NCI-H2227 (cell line): Measurements from ENCODE around the gene CBFA2T3.
"Not testable (repeated sequence)": the region's sequence is repeated elsewhere in the genome, so short reads cannot be mapped to it uniquely, and the experiment has no call there.

Experiments
- DNase-seq: peaks from one replicate; lab custom pipeline; 2025; ENCODE audit not compliant: unreplicated experiment; lab: John Stamatoyannopoulos, UW

Gene CBFA2T3

DNA sequence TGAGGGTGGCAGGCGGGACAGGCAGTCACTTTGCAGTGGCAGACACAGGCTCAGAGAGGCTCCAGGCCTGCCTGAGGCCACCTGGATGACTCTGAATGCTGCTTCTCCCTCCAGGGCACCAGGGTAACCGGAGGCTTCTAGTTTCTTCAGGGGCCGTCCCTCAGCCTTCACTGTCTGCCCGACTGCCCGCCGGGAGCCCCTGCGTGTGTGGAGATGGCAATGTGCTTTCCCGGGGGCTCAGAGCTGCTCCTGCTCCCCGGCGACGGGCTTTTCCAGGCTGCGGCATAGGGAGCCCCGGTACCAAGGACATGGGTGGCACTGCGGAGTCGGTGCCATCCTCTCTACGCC lies 51.5 kb downstream of the CBFA2T3 start:
- DNase-seq, result no peak

DNA sequence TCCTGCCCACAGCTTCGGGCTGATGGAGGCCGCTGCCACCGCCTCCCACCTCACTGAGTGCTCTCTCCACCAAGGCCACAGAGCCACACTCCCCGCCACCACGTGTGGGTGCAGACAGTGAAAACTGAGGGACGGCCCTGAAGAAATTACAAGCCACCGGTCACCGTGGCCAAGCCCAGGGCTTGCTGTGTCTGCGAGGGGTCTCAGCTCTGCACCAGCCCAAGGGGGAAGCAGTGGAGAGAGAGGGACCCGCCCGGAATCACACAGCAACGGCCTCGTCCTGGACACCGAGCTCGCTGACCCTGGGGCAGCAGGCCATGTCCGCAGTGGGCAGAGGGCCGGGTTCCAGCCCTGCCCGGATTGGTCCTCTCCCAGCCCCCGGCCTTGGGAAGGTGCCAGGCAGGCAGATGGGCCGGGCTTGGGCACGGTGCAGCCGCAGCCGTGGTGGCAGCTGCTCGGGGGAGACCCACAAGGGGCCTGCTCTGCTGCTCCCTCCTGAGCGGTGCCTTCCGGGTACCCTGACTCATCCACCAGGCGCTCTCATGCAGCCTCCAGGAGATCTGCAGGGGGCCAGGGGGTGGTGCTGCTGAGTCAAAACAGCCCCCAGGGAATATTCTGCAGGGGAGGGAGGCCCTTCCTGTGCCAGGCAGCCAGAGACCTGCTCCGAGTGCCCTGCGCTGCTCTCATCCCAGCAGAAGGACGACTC lies 52.0 kb downstream of the CBFA2T3 start:
- peak; percentile 30 for DNase-seq

DNA sequence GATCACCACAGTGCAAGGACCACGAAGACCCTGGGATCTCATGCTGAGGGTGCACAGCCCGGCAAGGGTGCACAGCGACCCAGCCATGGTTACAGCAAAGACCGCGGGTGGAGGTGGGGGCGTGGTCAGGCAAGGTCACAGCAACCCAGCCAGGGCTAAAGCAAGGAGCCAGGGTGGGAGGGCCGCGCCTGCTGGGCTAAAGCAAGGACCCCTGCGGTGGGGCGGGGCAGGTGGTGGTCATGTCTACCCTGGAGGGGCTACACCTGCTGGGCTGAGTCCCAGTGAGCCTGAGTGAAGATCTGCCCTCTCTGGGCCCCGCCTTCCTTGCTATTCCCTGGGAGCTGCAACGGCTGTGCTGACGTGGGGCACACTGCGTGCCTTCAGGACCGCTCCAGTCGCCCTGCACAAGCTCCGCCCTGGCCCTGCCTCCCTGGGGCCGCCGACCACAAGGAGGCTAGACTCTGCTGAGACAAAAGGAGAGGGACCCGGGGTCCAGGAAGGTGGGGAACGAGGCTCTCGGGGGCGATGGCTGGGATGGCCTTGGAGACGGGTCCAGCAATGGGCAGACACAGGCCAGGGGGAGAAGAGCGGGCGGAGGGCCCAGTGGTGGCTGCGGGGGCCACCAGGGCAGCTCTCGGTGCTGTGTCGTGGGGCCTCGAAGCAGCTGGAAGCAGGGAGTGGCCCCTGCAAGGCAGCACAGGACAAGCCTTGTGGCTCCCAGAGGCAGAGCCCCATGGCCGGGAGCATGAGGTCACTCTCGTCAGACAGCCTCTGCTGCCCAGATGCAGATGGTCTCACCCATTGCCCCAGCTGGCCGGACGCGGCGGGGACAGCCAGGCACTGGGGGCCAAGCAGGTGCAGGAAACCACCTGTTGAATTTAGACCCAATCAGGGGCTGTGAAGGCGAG lies 52.8 kb downstream of the CBFA2T3 start:
- DNase-seq, result no peak

DNA sequence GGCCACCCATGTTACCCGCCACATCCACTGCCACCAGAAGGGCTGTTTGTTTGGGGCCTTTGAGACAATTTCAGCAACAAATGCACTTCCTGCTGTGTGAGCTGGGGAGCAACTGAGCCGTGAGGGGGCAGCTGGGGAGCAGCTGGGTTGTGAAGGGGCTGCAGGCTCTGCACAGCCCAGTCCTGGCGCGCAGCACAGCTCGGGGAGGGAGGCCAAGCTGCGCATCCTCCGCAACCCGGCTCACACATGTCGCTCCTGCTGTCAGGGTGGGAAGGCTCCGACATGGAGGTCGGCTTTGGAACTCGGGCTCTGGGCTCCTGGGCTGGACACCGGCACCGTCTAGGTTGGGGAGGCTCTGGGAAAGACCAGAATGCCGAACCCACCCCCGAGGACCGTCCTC lies 53.6 kb downstream of the CBFA2T3 start:
- no peak for DNase-seq

DNA sequence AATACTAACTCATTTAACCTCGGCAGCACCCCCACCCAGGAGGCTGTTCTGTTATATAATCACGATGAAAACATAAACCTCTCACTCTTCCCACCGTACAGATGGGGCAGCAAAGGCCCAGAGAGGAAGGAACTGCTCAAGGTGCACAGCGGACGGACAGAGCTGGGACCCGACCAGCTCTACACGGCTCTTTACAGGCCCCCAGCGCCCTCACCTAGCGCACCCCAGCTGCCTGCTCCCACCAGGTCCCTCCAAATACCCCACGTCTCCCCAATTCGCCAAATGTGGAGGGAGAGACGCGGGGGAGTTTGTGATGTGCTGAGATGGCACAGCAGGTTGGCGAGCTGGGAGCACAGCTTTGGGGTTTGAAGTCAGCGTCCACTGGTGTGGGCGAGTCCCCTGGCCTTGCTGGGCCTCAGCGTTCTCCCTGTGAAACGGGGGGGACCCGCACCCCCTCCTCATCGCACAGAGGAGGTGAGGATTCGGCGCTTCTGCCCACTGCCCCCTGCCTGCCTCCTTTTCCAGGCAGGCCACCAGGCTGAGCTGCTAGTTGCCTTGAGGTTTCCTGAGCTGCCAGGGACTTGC lies 54.1 kb downstream of the CBFA2T3 start:
- DNase-seq, result no peak

DNA sequence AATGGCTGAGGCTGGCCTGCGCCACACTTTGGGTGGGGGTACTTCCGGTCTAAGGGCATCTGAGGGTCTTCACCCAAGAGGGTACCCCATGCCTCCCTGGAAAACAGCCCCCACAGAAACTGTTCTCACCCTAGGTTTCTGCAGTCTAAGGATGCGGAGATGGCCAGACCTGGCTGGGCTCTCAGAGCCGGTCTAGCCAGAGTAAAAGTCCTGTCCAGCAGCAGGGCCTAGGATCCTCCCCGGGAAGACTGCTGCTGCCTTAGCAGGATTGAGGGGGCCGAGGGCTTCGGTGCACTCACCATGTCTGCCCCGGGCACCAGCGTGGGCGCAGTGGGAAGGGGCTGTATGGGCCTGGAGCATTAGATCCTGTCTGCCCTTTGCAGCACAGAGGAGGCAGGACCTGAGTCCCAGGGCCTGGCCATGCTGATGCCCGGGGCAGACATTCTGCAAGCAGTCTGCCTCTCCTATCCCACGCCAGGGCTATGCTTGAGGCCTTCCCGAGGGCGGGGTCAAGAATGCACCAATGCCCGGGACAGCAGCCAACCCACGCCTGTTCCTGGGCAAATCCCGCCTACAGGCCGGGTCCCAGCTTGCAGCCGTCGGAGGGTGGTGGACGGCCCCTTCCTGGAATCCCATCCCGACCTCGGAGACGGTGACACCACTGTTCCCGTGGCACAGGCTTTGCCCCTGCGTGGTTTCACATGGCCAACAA lies 54.7 kb downstream of the CBFA2T3 start:
- DNase-seq, result no peak

DNA sequence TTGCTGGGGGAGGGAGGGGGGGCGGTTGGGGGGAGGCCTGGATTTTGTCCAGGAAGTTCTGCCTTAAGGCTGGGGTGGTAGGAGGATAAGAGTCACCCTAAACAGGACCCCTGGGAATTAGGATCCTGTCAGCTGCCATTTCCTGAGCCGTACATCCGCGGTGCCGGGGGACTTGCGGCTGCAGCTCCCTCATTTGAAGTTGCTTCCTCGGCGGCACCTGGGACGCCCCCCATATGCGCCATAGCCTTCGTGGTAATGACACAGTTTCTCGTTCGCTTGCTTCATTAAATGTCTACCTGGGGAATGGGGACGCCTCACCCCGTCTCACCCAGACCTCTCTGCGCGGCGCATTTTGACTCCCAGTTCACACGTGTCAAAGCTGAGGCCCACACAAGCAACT lies 55.4 kb downstream of the CBFA2T3 start:
- no peak for DNase-seq

DNA sequence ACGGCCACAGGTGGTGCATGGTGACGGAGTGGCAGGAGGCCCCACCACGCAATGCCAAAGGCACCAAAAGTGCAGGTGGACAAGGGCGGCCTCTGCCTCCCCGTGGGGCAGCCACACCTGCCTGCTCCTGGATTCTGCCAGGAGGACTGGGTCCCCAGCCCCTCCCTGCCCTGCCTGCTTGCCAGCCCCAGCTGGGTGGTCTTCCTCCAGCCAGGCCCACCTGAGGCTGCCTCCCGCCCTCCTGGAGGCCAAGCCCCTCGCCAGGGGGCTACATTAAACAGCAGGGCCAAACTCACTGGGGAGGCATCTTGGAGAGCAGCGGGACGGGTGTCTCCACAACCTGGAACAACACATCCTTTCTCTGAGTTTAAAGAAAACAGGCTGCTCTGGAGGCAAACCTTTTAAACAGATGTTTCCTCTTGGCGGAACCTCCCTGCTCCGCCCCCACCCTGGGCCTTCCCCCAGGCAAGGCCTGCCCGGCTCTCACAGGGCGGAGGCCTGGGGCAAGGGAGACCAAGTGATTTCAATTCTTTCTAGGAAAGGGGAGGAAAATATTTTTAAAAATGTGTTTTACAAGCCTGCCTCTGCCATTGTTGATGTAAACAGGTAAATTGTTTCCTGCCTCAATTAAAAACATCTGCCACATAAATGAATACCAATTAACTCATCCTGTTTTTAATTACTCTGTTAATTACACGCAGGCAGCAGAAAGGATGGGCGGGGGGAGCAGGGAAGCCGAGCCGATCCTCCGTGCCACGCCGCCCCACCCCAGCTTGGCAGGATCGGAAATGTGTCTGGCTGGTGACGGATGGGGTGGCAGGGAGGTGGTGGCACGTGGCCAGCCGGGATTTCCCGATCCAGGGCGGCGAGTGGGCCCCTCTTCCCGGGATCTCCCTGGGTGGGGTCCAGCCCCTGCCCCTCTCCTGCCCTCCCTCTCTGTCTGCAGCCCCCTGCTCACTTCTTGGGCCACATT lies 56.1 kb downstream of the CBFA2T3 start:
- no peak for DNase-seq

DNA sequence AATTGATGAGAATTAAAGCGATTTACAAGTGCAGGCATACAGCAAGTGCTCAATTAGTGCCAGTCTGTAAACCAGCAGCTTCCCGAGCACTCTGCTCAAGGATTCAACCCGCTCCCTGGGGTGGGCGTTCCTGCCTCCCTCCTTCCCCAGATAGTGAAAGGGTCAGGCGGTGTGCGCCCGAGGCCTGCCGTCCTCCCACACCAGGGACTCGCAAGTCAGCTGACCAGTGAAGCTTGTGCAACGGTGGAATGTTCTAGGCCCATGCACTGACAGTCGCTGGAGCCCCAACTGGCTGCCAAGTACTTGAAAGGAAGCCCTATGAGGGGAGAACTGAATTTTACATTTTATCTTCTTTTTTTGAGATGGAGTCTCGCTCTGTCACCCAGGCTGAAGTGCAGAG lies 57.1 kb downstream of the CBFA2T3 start:
- no peak for DNase-seq

DNA sequence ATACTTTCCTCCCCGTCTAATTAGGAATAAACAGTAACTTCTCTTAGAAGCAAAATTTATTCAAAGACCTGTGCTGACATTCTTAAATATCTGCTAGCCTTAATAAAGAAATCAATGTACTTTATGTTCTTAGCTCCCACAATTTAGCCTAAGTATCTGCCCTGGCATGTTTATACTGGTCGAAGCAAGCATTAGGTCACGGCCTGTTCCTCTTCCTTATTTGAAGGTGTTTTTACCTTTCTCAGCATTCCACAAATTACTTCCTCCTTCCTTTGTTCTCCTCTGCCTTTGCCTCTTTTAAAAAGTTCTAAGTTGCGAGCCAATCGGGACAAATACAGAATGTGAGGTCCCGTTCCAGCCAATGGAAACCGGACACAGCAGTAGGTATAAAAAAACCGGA lies 58.1 kb downstream of the CBFA2T3 start:
- not testable (repeated sequence) for DNase-seq

DNA sequence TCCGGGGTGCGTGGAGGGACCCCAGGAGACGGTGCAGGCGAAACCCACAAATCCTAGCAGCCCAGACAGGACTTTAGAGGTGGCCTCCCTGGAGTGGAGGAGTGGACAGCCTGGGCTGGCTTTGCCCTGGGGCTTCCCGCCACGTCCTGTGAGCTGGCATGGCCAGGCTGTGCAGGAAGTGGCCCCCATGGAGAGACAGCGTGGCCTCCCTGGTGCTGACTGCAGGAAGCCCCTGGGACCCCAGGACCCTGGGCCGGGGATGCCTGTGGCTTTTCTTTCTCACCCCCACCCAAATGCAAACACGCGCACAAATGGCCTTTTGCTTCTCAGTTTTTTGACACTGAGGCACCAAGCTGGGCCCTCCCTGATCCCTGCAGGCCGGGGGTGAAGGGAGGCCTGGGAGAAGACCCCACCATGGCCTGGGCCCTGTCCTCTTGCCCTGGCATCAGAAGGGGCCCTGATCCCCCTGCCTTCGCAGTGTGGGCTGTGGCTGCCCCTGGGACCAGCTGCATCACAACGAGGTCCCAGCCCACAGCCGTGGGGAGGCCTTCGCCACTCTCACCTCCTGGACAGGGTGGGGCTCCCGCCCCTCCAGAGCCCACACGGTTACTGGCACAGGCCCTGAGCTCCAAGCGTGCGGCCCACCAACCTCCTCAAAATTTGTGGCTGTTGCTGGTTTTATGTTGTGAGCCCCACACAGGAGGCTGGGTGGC lies 58.9 kb downstream of the CBFA2T3 start:
- DNase-seq, result no peak

DNA sequence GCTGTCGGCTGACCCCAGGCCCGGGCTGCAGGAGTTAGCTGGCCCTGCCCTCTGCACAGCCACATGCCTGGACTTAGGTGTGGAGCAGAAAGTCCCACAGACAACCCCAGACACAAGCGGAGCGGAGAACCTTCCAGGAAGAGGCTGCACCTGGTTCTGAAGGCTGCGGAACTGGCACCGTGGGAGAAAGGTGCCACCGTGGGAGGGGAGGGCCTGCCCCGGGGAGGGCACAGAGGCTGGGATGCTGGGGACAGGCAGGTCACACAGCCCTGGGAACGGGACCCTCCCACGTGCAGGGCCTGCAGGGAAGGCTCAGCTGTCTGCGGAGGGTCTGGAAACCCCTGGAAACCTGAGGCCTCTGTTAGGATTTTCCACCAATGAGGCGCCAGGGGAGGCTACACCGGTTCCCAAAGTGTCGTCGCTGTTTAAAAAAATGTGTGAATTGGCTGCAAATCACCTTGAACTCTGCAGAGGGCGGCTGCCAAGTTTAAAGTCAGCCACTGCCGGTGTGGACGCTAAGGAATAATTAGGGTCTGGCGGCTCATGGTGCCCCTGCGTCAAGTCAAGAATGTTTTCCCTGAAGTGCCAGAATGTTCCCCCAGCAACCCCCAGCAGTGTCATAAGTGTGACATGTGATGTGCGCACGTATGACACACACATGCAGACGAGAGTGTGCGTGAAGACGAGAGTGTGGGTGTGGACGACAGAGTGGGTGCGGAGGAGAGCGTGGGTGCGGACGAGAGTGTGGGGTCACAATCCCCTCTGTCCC lies 59.7 kb downstream of the CBFA2T3 start:
- no peak for DNase-seq

DNA sequence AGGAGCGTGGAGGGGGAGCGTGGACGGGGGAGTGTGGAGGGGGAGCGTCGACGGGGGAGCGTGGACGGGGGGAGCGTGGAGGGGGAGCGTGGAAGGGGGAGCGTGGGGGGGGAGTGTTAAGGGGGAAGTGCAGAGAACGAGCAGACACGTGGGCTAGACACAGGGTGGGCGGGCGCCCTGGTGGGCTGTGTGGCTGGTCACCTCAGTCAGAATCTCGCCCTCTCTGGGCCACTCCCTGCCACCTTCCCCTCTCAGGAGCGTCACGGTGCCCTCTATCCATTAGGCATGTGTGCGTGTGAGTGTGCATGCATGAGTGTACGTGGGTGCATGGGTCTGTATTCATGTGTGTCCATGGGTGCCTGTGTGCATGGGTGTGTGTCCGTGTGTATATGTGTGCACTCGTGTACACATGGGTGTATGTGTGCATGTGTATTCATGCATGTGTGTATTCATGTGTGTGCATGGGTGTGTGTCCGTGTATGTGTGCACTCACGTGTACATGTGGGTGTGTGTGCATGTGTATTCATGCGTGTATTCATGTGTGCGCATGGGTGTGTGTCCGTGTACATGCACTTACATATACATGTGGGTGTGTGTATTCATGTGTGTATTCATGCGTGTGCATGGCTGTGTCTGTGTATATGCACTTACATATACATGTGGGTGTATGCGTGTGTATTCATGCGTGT lies 61.2 kb downstream of the CBFA2T3 start:
- no peak for DNase-seq

DNA sequence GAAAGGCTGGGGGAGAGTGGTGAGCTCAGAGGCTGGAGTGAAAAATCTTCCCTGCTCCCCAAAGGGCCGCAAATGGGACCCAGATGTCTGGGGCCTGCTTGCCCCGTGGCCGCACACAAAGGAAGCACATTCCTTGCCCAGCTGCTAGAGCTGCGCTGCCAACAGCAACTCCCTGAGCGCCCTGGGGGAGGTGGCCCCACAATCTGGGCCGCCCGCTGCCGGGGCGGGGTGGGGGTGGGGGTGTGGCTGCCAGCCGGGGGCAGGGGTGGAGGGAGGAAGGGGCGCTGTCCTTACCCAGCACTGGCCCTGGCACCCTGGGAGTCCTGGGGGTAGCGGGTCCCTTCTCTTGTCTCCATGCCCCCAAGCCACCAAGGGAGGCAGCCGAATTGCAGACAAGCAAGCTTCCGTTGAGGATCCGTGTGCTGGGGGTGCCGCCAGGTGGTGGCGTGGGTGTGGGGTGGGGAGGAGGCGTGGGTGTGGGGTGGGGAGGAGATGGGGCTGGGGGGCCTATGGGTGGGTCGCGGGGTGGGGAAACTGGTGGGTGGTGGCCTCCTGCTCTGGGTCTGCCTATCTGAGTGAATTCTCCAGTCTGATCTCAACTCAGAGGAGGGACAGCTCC lies 62.1 kb downstream of the CBFA2T3 start:
- DNase-seq, result no peak

DNA sequence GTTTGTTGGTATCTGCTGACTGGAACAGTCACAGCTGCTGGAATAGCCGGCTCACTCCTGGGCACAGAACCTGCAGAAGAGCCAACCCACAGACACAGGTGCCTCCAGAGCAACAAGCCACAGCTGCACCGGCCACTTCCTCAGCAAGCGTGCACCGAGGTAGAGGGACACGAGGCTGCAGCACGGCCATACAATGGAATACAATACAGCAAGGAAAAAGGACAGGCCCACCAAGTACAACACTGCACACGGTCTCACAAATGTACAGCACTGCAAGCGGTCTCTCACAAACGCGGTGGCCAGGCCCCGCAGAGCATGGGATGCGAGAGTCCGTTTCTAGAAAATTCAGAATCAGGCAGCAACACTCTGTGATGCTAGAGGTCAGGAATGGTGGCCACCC lies 63.1 kb downstream of the CBFA2T3 start:
- no peak for DNase-seq

DNA sequence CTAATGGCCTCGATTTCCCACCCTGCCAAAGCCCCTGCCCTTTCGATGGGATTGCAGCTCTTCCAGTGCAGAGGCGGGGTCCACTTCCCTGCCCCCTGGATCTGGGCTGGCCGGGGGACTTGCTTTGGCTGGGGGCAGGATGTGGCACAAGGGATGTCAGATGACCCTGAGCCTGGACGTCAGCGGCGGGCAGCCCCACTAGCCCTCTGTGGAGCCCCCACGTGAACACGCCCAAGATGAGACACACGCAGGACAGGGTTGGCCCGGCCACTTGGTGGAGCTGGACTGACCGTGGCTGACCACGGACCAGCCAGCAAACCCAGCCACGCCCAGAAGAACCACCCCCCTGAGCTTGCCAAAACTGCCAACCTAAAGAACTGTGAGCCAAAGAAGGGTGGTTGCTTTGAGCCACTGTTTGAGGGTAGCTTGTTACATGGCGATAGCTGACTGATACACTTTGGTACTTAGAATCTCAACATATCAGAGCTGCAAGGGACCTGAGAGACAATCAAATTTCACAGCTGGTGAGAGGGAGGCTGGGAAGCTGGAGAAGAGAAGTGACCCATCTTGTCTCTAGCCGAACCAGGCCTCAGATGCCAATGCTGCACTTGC lies 63.9 kb downstream of the CBFA2T3 start:
- DNase-seq, result no peak

DNA sequence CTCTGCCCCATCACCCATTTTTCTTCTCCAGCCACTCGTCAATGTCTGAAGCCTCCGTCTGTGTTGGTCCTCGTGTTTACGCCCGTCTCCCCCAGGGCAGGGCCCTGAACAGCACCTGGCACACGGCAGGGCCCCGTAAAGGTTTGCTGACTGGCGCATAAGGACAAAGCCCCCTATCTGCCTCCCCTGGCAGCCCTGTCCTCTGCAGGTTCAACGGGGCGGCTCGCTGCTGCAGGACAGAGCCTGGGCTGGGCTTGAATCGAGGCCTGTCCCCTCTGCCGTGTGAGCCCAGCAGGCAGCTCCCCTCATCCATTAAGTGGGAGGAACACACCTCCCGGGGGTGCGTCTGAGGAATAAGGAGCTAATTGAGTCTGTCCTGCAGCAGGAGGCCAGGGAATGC lies 64.5 kb downstream of the CBFA2T3 start:
- no peak for DNase-seq

DNA sequence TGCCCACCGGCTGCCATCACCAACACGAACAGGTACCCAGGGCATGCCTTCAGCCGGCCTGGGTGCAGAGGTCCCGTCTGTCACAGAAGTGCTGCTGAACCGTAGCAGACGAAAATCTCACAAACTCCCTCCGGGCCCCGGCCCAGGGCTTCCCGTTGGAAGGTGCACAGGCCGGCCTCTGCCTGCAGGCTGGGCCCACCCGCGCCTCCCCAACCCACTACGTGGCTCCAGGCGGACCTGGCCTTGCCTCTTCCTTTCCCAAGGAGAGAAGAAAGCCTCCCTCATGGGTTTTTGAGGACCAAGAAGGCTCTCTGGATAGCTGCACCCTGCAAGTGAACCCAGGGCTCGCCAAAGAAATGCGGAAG lies 65.1 kb downstream of the CBFA2T3 start:
- no peak for DNase-seq
